K562 (cell line): ENCODE data around the gene ANKFN1. TPM values are rescaled to one million over a fixed set of nuclear protein-coding genes. Genes with fewer than 3 reads are reported as not detected.

Experiments used
- ATAC-seq: fragments of 200-7000 bp; cut with Tn5 transposase; 3 replicates; pipeline ENCODE4 v1.9.1; 2020; ENCODE audit warnings: moderate library complexity
- BruUV-seq: library from RNA; stranded (reverse); fragments of 400-500 nt; replicated peaks from 2 replicates; lab custom pipeline; 2021; lab: Mats Ljungman, UMichigan
- CTCF ChIA-PET: fragments of 300-600 bp; formaldehyde crosslinking; extraction: SDS; loops from one replicate; lab custom pipeline; 2021; ENCODE audit warnings: low intra/inter-chr PET ratio; lab: Yijun Ruan, JAX
- POLR2A ChIA-PET: fragments of 300-600, 350-650 bp; sonication (Branson Sonifier 250); formaldehyde crosslinking; extraction: SDS; loops from one replicate; lab custom pipeline; 2021; ENCODE audit warnings: antibody characterized with exemption, inconsistent platforms; lab: Yijun Ruan, JAX
- DNase-seq, 4 experiments: peaks; one replicate each; pipeline versions ENCODE4 v3.0.0 to v3.0.0-alpha.2; 2011 to 2018; ENCODE audit warnings: low spot score in 3 of 4, mixed read lengths in 3 of 4; ENCODE audit errors: extremely low read depth in 1 of 4
- FAIRE-seq: peaks from 2 replicates; lab custom pipeline; 2011; peaks lifted over from hg19 to GRCh38; lab: Jason Lieb, UNC
- H2AFZ ChIP-seq: 2 replicates; pipeline ENCODE4 v1.6.0; 2011; ENCODE audit warnings: low read depth, low read length, control low read depth, inconsistent platforms
- H3K27ac ChIP-seq: fragments of 200-600 bp; 3 replicates; pipeline ENCODE4 v1.8.0; 2011; ENCODE audit warnings: low read depth, mild to moderate bottlenecking, control low read depth, inconsistent platforms, low read length, moderate library complexity, mixed read lengths; ENCODE audit errors: extremely low read depth
- H3K27me3 ChIP-seq, 2 experiments: fragments of 300-600 bp in 1 of 2; 2 replicates in 1 of 2; 3 replicates in 1 of 2; pipeline versions ENCODE4 v1.6.0 to v1.8.0; 2011; ENCODE audit warnings: inconsistent platforms in 2 of 2, low read length in 2 of 2, mild to moderate bottlenecking in 1 of 2, mixed read lengths in 1 of 2, moderate library complexity in 1 of 2; ENCODE audit not compliant: control insufficient read depth in 2 of 2, insufficient read depth in 2 of 2
- H3K36me3 ChIP-seq: fragments of 300-600 bp; 3 replicates; pipeline ENCODE4 v1.8.0; 2011; ENCODE audit warnings: mild to moderate bottlenecking, low read length, inconsistent platforms; ENCODE audit not compliant: control insufficient read depth, insufficient read depth
- H3K4me1 ChIP-seq, 2 experiments: fragments of 200-600 bp in 1 of 2; replicated peaks in 1 of 2; 2 replicates in 1 of 2; 3 replicates in 1 of 2; pipeline versions ENCODE4 v1.5.1 to v1.8.0; 2011; ENCODE audit warnings: inconsistent platforms in 2 of 2, low read length in 2 of 2, mild to moderate bottlenecking in 1 of 2, mixed read lengths in 1 of 2, moderate library complexity in 1 of 2; ENCODE audit not compliant: control insufficient read depth in 2 of 2, insufficient read depth in 2 of 2
- H3K4me2 ChIP-seq: 2 replicates; pipeline ENCODE4 v1.6.1; 2011; ENCODE audit warnings: low read length, control low read depth, inconsistent platforms, mixed read lengths; ENCODE audit not compliant: insufficient read depth
- H3K4me3 ChIP-seq: fragments of 200-600 bp; sonication (generic), shearing (Covaris generic); 2 replicates; pipeline ENCODE4 v1.5.1; 2016; ENCODE audit warnings: control low read depth, inconsistent platforms
- H3K79me2 ChIP-seq: fragments of 200-600 bp; 3 replicates; pipeline ENCODE4 v1.8.0; 2011; ENCODE audit warnings: low read length, inconsistent platforms; ENCODE audit not compliant: control insufficient read depth, insufficient read depth
- H3K9ac ChIP-seq, 2 experiments: 2 replicates each; pipeline versions ENCODE4 v1.6.0 to v1.6.1; 2011; ENCODE audit warnings: low read depth in 2 of 2, low read length in 2 of 2, control low read depth in 1 of 2, inconsistent platforms in 1 of 2, mild to moderate bottlenecking in 1 of 2, mixed read lengths in 1 of 2; ENCODE audit not compliant: insufficient read depth in 1 of 2
- H3K9me1 ChIP-seq: one replicate; pipeline ENCODE4 v1.6.0; 2011; ENCODE audit warnings: inconsistent platforms, mild to moderate bottlenecking, low read length, moderate library complexity; ENCODE audit not compliant: control insufficient read depth, insufficient read depth
- H3K9me3 ChIP-seq: replicated peaks from 2 replicates; pipeline ENCODE4 v1.5.1; 2011; ENCODE audit warnings: low read depth, low read length, inconsistent platforms; ENCODE audit not compliant: control insufficient read depth, insufficient read depth
- H4K20me1 ChIP-seq: replicated peaks from 2 replicates; pipeline ENCODE4 v1.6.1; 2011; ENCODE audit warnings: low read length, inconsistent platforms, mixed read lengths; ENCODE audit not compliant: control insufficient read depth, insufficient read depth
- CBX8 ChIP-seq: fragments of 200-600 bp; sonication (generic); IDR thresholded peaks from 2 replicates; pipeline ENCODE4 v1.6.1; 2012; ENCODE audit warnings: borderline replicate concordance, mixed run types, low read depth, mild to moderate bottlenecking, moderate library complexity, mixed read lengths, low read length, control low read depth, inconsistent platforms; ENCODE audit not compliant: poor library complexity, severe bottlenecking; ENCODE audit errors: extremely low read depth
- GABPB2 ChIP-seq: fragments of 250-450 bp; sonication (Bioruptor Pico); conservative IDR thresholded peaks from 2 replicates; pipeline ENCODE4 v1.5.1; 2021; ENCODE audit warnings: mild to moderate bottlenecking
- MAFF ChIP-seq: IDR thresholded peaks from 2 replicates; pipeline ENCODE4 v1.6.1; 2012; ENCODE audit warnings: low read length, improper control_type of control experiment
- NFE2L1 ChIP-seq: fragments of 450-650 bp; IDR thresholded peaks from 2 replicates; pipeline ENCODE4 v1.6.1; 2016; ENCODE audit warnings: missing genetic modification characterization, low read depth, mild to moderate bottlenecking, missing compliant biosample characterization, moderate library complexity, borderline replicate concordance
- NFYB ChIP-seq: IDR thresholded peaks from 2 replicates; pipeline ENCODE4 v1.6.1; 2011; ENCODE audit warnings: mild to moderate bottlenecking, moderate library complexity; ENCODE audit not compliant: insufficient read length; ENCODE audit errors: extremely low read depth
- RAD51 ChIP-seq: fragments of 450-650 bp; IDR thresholded peaks from 2 replicates; pipeline ENCODE4 v1.7.1; 2016; ENCODE audit warnings: low read depth, mild to moderate bottlenecking, borderline replicate concordance
- TRIM28 ChIP-seq: fragments of 450-650 bp; IDR thresholded peaks from 2 replicates; pipeline ENCODE4 v1.6.1; 2017
- ZFPM2 ChIP-seq: fragments of 250-450 bp; sonication (Bioruptor Pico); IDR thresholded peaks from 2 replicates; pipeline ENCODE4 v1.5.1; 2022; ENCODE audit warnings: mild to moderate bottlenecking
- ZNF133 ChIP-seq: fragments of 250-450 bp; sonication (Bioruptor Pico); IDR thresholded peaks from 2 replicates; pipeline ENCODE4 v1.4.0; 2020; ENCODE audit warnings: mild to moderate bottlenecking
- WGBS: fragments of 100-300 bp; shearing (Covaris generic); methylation state at CpG from one replicate; pipeline ENCODE4 v1.1.6; 2016; ENCODE audit warnings: low coverage, mixed read lengths; ENCODE audit not compliant: insufficient coverage; ENCODE audit errors: missing lambda C conversion rate; 5-methylcytosine and 5-hydroxymethylcytosine counted together
- in situ Hi-C: fragments of 300-500 bp; cut with MboI; formaldehyde crosslinking; loops from 4 replicates; pipeline ENCODE4 v1.15.0; 2018; ENCODE audit warnings: inconsistent platforms, mixed read lengths
- intact Hi-C: fragments of 100-400 bp; cut with micrococcal nuclease; formaldehyde crosslinking; loops from 2 replicates; pipeline ENCODE4 v1.14.2; 2022
- polyA plus RNA-seq, 8 experiments: library from polyadenylated mRNA; depleted of rRNA in 4 of 8; stranded (reverse) in 5 of 8; unstranded in 3 of 8; fragments of >200 nt; fragmentation: Nextera tagmentation in 2 of 8; fragmentation: Illumina TruSeq in 1 of 8; extraction: Ambion mirVana in 2 of 8; extraction: Trizol in 1 of 8; gene quantifications; 2 replicates each; pipeline versions ENCODE4 v1.2.1 to v1.2.3, GENCODE V29; 2011 to 2014; ENCODE audit warnings: inconsistent platforms in 1 of 8, missing spikeins in 1 of 8
- total RNA-seq, 7 experiments: library from RNA; depleted of rRNA in 6 of 7; stranded (reverse); fragments of >200 nt in 6 of 7; fragmentation: Illumina TruSeq in 2 of 7; extraction: Trizol in 2 of 7; gene quantifications; 2 replicates each; pipeline versions ENCODE4 v1.2.1 to v1.2.3, GENCODE V29; 2011 to 2021; ENCODE audit warnings: low replicate concordance in 1 of 7
- TF ChIP-seq, protein P1 (sequence below): sonication (generic); formaldehyde crosslinking; IDR thresholded peaks from 2 replicates; pipeline ENCODE4 v1.5.0; 2020; ENCODE audit warnings: missing genetic modification reagents
- TF ChIP-seq, protein P2 (sequence below), 2 experiments: fragments of 150-350 bp in 1 of 2; IDR thresholded peaks; 2 replicates each; pipeline ENCODE4 v1.6.1; 2012 to 2016; ENCODE audit warnings: low read depth in 2 of 2, low read length in 2 of 2, mild to moderate bottlenecking in 1 of 2, moderate library complexity in 1 of 2

Gene ANKFN1
- total and polyA plus RNA-seq, 9 of the 15 experiments (the other 6 are each of a cell fraction or from before 2014, with no cell fraction given), result 0.04 to 0.39 (median 0.15) TPM; not detected in 1

DNA sequence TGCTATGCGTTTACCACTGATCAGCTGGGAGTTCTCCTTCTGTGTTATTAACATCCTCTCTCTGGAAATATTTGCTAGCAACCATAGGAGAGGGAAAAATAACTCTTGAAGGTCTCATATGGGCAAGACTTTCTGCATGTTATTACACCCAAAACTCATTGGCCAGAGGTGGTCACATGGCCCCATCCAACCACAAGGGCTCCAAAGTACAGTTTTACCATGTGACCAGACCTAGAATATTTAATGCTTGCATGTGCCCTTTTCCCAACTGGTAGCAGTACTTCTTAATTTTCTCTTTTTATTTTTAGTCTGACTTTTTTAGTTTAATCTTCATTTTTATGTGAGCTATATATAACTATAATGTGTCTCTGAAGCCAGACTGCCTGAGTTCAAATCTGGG is 299.2 kb downstream of the ANKFN1 start:
- no peaks in the 10 kb centered on the region for H3K9me1 ChIP-seq
- in situ Hi-C loops, result no loop called here
- POLR2A ChIA-PET, result interaction anchor here (1.6 kb wide), 1 partner anchor 45 kb away, joined by 3 read pairs; no protein-coding TSS in a partner anchor

DNA sequence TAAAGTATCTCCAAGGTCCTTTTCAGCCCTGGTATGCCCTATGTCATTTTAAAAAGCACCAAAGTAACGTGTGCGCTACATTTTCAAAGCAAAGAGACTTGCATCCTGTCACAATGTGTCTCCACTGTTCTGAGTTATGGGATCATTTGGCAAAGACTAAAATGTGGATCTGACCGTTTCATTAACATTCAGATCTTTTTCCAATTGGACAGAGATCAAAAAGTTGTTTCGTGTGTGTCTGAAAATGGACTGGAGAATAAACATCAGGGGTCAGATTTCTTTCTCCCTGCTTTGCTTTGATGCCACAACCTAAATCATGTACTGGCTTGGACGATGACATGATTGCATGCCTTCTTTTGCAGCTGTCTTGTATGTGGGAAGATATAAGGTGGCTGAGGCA is 304.2 kb downstream of the ANKFN1 start:
- in situ Hi-C loops, result no loop called here

More for the DNA sequence above, 299.2 kb downstream of the ANKFN1 start:
- DNase-seq (no peak), FAIRE-seq (no peak)
- 0% methylated on average over 1 of the region's 1 CpG for WGBS
- intact Hi-C loops, result no loop called here
- no peaks in the 10 kb centered on the region for H3K79me2 ChIP-seq
- no peaks in the 10 kb centered on the region for H3K4me1 ChIP-seq
- H3K4me3 ChIP-seq, result no peak overlapping the region
- no peak overlapping the region for H2AFZ ChIP-seq
- TF ChIP-seq RAD51 (peak; percentile 70; the same call in 1 of the 2 replicates), ZFPM2 (CRISPR knock-in tag) (no peak), TRIM28 (no peak), NFYB (peak; percentile 43)
- TF ChIP-seq, protein P1, sequence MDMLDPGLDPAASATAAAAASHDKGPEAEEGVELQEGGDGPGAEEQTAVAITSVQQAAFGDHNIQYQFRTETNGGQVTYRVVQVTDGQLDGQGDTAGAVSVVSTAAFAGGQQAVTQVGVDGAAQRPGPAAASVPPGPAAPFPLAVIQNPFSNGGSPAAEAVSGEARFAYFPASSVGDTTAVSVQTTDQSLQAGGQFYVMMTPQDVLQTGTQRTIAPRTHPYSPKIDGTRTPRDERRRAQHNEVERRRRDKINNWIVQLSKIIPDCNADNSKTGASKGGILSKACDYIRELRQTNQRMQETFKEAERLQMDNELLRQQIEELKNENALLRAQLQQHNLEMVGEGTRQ, result peak; percentile 65
- TF ChIP-seq, all 486 proteins: peak for 3
- Histone ChIP-seq H3K9me3 (no peaks in the 10 kb centered on the region), H3K4me2 (no peak overlapping the region), H3K9ac (no peak overlapping the region), H3K27me3 (no peaks in the 10 kb centered on the region), H3K36me3 (no peaks in the 10 kb centered on the region), H3K27ac (no peak overlapping the region), H4K20me1 (no peaks in the 10 kb centered on the region)
- no TSS peak for BruUV-seq
- CTCF ChIA-PET, result no interaction called here
- ATAC-seq, result no peak

More for the DNA sequence above, 304.2 kb downstream of the ANKFN1 start:
- BruUV-seq, result no TSS peak
- ChIA-PET CTCF (no interaction called here), POLR2A (no interaction called here)
- no peak for TF ChIP-seq MAFF
- no peak for TF ChIP-seq GABPB2 (CRISPR knock-in tag)
- TF ChIP-seq, protein P2, sequence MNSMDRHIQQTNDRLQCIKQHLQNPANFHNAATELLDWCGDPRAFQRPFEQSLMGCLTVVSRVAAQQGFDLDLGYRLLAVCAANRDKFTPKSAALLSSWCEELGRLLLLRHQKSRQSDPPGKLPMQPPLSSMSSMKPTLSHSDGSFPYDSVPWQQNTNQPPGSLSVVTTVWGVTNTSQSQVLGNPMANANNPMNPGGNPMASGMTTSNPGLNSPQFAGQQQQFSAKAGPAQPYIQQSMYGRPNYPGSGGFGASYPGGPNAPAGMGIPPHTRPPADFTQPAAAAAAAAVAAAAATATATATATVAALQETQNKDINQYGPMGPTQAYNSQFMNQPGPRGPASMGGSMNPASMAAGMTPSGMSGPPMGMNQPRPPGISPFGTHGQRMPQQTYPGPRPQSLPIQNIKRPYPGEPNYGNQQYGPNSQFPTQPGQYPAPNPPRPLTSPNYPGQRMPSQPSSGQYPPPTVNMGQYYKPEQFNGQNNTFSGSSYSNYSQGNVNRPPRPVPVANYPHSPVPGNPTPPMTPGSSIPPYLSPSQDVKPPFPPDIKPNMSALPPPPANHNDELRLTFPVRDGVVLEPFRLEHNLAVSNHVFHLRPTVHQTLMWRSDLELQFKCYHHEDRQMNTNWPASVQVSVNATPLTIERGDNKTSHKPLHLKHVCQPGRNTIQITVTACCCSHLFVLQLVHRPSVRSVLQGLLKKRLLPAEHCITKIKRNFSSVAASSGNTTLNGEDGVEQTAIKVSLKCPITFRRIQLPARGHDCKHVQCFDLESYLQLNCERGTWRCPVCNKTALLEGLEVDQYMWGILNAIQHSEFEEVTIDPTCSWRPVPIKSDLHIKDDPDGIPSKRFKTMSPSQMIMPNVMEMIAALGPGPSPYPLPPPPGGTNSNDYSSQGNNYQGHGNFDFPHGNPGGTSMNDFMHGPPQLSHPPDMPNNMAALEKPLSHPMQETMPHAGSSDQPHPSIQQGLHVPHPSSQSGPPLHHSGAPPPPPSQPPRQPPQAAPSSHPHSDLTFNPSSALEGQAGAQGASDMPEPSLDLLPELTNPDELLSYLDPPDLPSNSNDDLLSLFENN (IDR thresholded peaks at IDR 0.05; ENCODE audit: low read depth in 2 of 2, low read length in 2 of 2), result no peak
- TF ChIP-seq ZNF133 (CRISPR knock-in tag), result no peak
- TF ChIP-seq NFE2L1 (tag), result no peak
- TF ChIP-seq CBX8, result no peak
- no peak for DNase-seq
- Histone ChIP-seq H3K36me3 (no peaks in the 10 kb centered on the region), H3K27ac (no peak overlapping the region), H2AFZ (no peak overlapping the region), H3K79me2 (no peaks in the 10 kb centered on the region), H3K4me3 (no peak overlapping the region), H3K4me2 (no peak overlapping the region), H3K4me1 (no peaks in the 10 kb centered on the region), H3K9me1 (no peaks in the 10 kb centered on the region), H3K9ac (no peak overlapping the region), H3K9me3 (no peaks in the 10 kb centered on the region), H4K20me1 (no peaks in the 10 kb centered on the region), H3K27me3 (no peaks in the 10 kb centered on the region)
- WGBS, result 1% methylated on average over 5 of the region's 5 CpGs
- intact Hi-C loops, result no loop called here
- no peak for ATAC-seq
- FAIRE-seq, result no peak
